ENCODE results near the gene TRAK1.
A peak's percentile ranks its signal among the peaks of the same experiment; 100 is the strongest.

The TRAK1 gene

GRCh38 chr3:42068303-42069088, 22.7 kb upstream of the TRAK1 start:
- Histone ChIP-seq H3K27me3 (ENCODE audit: insufficient read depth, low read length) (no peaks in the 10 kb centered on the region), H3K4me1 (ENCODE audit: insufficient read depth, low read length) (peaks cover 45% of the 10 kb centered on the region), H3K36me3 (ENCODE audit: insufficient read depth, low read length) (no peaks in the 10 kb centered on the region), H3K27ac (ENCODE audit: low read depth, low read length) (no peak overlapping the region), H3K4me3 (ENCODE audit: low read length) (no peak overlapping the region), H3K9ac (ENCODE audit: low read depth, low read length) (no peak overlapping the region), H3K9me3 (ENCODE audit: insufficient read depth, low read depth, low read length) (no peaks in the 10 kb centered on the region)
- WGBS = 97% methylated on average over 7 of the region's 7 CpGs

DNA sequence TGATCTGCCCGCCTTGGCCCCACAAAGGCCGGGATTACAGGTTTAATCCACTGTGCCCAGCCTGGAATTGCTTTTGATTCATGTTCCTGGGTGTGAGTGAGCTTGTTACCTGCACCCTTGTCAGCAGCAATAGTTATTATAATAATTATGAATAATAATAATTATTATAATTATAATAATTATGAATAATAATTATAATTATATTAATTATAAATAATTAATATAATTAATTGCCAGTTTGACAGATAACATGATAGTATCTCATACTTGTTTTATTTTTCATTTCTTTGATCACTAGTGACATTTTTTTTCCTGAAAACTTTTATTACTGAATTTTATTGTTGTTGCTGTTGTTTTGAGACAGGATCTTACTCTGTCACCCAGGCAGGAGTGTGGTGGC, 21.1 kb upstream of the TRAK1 start:
- 94% methylated on average over 2 of the region's 2 CpGs for WGBS

DNA sequence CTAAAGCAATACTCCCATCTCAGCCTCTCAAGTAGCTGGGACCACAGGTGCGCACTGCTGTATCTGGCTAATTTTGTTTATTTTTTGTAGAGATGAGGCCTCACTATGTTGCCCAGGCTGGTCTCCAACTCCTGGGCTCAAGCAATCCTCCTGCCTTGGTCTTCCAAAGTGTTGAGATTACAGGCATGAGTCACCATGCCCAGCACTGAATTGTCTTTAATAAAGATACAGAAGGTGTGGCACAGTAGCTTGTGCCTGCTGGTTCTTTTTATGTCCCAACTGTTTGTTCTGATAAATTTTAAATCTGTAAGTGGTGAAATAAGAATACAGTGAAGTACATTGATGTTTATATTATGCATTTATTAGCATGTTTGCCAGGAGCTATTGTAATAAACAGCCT, 20.6 kb upstream of the TRAK1 start:
- peaks cover 41% of the 10 kb centered on the region for H3K4me1 ChIP-seq (ENCODE audit: insufficient read depth, low read length)
- H3K9ac ChIP-seq (ENCODE audit: low read depth, low read length) = no peak overlapping the region
- H3K36me3 ChIP-seq (ENCODE audit: insufficient read depth, low read length) = no peaks in the 10 kb centered on the region
- WGBS = 100% methylated on average over 1 of the region's 1 CpG
- H3K9me3 ChIP-seq (ENCODE audit: insufficient read depth, low read depth, low read length) = no peaks in the 10 kb centered on the region
- peak overlapping the region; percentile 53; the same call in 1 of the 2 replicates for H3K27ac ChIP-seq (ENCODE audit: low read depth, low read length)
- no peaks in the 10 kb centered on the region for H3K27me3 ChIP-seq (ENCODE audit: insufficient read depth, low read length)
- H3K4me3 ChIP-seq (ENCODE audit: low read length) = no peak overlapping the region

More for the DNA sequence above, 21.1 kb upstream of the TRAK1 start:
- peaks cover 41% of the 10 kb centered on the region for H3K4me1 ChIP-seq (ENCODE audit: insufficient read depth, low read length)
- no peak overlapping the region for H3K27ac ChIP-seq (ENCODE audit: low read depth, low read length)
- no peak overlapping the region for H3K9ac ChIP-seq (ENCODE audit: low read depth, low read length)
- H3K9me3 ChIP-seq (ENCODE audit: insufficient read depth, low read depth, low read length) = no peaks in the 10 kb centered on the region
- H3K4me3 ChIP-seq (ENCODE audit: low read length) = no peak overlapping the region
- no peaks in the 10 kb centered on the region for H3K27me3 ChIP-seq (ENCODE audit: insufficient read depth, low read length)
- H3K36me3 ChIP-seq (ENCODE audit: insufficient read depth, low read length) = no peaks in the 10 kb centered on the region

DNA sequence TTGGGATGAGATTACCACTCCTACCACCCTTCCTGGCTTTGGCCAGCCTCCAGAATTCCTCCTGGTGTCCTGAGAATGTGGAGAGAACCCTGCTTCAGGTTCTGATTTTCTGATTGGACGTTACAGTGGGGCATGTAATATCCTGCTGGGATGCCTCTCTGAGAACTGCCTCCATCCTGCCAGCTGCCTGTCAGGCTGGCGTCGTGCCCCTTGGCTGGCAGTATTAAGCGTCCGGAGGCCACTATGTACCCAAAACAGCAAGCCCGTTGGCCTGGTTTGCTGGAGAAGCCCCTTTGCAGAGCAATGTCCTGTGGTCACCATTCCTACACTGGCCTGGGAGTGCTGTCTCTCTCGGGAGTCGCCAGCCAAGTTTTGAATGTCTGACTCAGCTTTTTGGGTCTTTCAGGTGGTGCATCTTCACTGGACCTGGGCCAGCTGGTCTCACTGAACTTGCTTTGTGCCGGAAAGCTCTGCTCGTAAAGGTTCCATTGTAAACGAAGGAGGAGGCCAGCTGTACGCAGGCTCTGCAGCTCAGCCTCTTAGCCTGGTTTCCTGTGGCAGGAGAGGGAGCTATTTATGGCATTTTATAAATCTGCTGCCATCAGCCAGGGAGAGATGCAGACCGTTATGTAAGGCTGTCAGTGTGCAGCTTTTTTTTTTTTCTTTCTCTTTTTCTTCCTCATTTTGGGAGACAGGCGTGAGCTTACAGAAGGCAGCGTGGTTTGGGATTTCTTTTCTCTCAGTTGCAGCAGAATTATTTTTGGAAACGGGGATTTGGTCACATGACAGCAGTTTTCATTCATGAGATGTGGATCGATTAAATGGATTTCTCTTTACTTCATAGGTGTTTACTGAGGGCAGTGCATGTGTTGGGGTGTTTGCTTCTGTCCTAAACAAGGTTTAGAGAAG, 19.0 kb upstream of the TRAK1 start:
- Histone ChIP-seq H3K27me3 (ENCODE audit: insufficient read depth, low read length) (no peaks in the 10 kb centered on the region), H3K27ac (ENCODE audit: low read depth, low read length) (peak overlapping the region; percentile 47; the same call in 1 of the 2 replicates), H3K4me3 (ENCODE audit: low read length) (no peak overlapping the region), H3K9ac (ENCODE audit: low read depth, low read length) (no peak overlapping the region; the same call in 1 of the 2 replicates), H3K4me1 (ENCODE audit: insufficient read depth, low read length) (peaks cover 31% of the 10 kb centered on the region), H3K36me3 (ENCODE audit: insufficient read depth, low read length) (no peaks in the 10 kb centered on the region), H3K9me3 (ENCODE audit: insufficient read depth, low read depth, low read length) (no peaks in the 10 kb centered on the region)
- WGBS = 65% methylated on average over 17 of the region's 17 CpGs

DNA sequence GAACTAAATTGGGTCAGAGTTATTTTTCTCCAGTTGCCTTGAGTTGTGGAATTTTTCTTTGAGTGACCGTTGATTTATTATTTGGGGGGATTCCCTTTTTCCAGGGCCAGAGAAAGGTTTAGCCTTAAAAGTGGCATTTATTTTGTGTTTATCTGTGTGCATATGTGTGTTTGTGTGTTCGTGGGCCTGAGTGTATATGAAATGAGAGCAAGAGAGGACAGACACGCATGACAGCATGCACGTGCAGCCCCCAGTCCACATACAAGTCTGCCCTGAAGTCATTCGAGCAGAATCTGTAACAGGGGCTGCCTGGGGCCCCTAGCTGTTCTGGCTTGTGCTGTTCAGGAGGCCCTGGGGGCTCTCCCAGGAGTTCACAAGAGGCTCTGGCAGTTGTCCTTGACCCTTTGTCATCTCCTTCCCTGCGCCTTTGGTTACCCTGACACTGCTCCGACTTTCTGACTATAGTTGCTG, 18.3 kb upstream of the TRAK1 start:
- H3K9ac ChIP-seq (ENCODE audit: low read depth, low read length) = peak overlapping the region; percentile 24; the same call in 1 of the 2 replicates
- no peaks in the 10 kb centered on the region for H3K27me3 ChIP-seq (ENCODE audit: insufficient read depth, low read length)
- 83% methylated on average over 7 of the region's 7 CpGs for WGBS
- H3K27ac ChIP-seq (ENCODE audit: low read depth, low read length) = no peak overlapping the region
- peaks cover 27% of the 10 kb centered on the region for H3K4me1 ChIP-seq (ENCODE audit: insufficient read depth, low read length)
- no peaks in the 10 kb centered on the region for H3K9me3 ChIP-seq (ENCODE audit: insufficient read depth, low read depth, low read length)
- no peak overlapping the region for H3K4me3 ChIP-seq (ENCODE audit: low read length)
- no peaks in the 10 kb centered on the region for H3K36me3 ChIP-seq (ENCODE audit: insufficient read depth, low read length)

- Histone ChIP-seq H3K9ac (ENCODE audit: low read depth, low read length) (no peak overlapping the region), H3K36me3 (ENCODE audit: insufficient read depth, low read length) (no peaks in the 10 kb centered on the region), H3K4me3 (ENCODE audit: low read length) (no peak overlapping the region), H3K4me1 (ENCODE audit: insufficient read depth, low read length) (peaks cover 18% of the 10 kb centered on the region), H3K27ac (ENCODE audit: low read depth, low read length) (no peak overlapping the region), H3K9me3 (ENCODE audit: insufficient read depth, low read depth, low read length) (peaks cover 5% of the 10 kb centered on the region; the same call in 1 of the 2 replicates), H3K27me3 (ENCODE audit: insufficient read depth, low read length) (no peaks in the 10 kb centered on the region)
- 92% methylated on average over 5 of the region's 5 CpGs for WGBS
Observed at GRCh38 chr3:42077785-42078184, 13.4 kb upstream of the TRAK1 start.

DNA sequence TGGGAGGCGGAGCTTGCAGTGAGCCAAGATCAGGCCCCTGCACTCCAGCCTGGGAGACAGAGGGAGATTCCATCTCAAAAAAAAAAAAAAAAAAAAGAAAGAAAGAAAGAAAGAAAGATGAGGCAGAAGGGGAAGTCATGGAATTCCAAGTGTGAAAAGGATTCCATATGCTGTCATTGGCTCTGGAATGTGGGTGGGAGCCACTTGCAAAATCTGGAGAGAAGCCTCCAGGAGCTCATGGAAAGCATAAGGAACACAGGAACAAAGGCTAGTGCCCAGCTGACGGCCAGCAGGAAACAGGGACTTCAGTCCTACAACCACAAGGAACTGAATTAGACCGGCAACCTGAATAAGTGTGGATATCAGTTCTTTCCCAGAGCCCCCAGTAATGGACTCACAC, 12.5 kb upstream of the TRAK1 start:
- 91% methylated on average over 3 of the region's 3 CpGs for WGBS
- H3K9ac ChIP-seq (ENCODE audit: low read depth, low read length) = no peak overlapping the region
- H3K27me3 ChIP-seq (ENCODE audit: insufficient read depth, low read length) = no peaks in the 10 kb centered on the region
- H3K36me3 ChIP-seq (ENCODE audit: insufficient read depth, low read length) = no peaks in the 10 kb centered on the region
- H3K9me3 ChIP-seq (ENCODE audit: insufficient read depth, low read depth, low read length) = peaks cover 5% of the 10 kb centered on the region; the same call in 1 of the 2 replicates
- H3K4me3 ChIP-seq (ENCODE audit: low read length) = no peak overlapping the region
- H3K27ac ChIP-seq (ENCODE audit: low read depth, low read length) = 0 out of 2 replicates have a peak overlapping the region, but pooled peaks have one; percentile 36
- H3K4me1 ChIP-seq (ENCODE audit: insufficient read depth, low read length) = peaks cover 14% of the 10 kb centered on the region

DNA sequence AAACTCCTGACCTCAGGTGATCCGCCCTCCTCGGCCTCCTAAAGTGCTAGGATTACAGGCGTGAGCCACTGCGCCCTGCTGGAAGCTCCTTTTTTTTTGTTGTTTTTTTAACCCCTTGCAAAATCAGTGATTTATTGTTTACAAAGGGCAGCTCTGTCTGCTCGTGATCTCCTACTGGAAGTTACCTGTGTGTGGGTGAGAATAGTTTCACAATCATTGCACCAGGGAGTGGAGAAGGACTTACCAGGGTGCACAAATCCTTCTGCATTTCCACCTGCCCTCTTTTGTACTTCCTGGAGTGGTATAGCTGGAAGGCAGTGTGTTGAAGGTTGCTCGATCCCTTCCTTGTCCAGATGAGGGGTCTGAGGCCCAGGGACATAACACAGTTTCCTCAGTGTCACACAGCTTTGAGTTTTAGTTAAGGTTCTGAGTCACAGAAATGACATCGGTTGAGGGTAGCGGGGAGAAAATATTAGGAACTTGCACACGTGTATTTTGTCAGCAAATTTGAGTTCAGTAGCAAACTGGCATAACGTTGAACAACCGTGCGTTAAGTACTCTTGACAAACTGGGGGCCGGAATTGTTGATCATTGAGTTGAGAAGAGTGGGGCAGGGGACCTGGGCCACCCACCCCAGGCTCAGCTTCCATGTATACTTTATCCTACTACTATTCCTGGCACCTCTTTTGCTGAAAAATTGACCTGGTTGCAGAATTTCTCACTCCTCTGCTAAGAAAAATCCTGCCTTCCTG, 11.3 kb upstream of the TRAK1 start:
- Histone ChIP-seq H3K27me3 (ENCODE audit: insufficient read depth, low read length) (no peaks in the 10 kb centered on the region), H3K4me3 (ENCODE audit: low read length) (no peak overlapping the region), H3K36me3 (ENCODE audit: insufficient read depth, low read length) (no peaks in the 10 kb centered on the region), H3K9ac (ENCODE audit: low read depth, low read length) (no peak overlapping the region), H3K9me3 (ENCODE audit: insufficient read depth, low read depth, low read length) (peaks cover 5% of the 10 kb centered on the region; the same call in 1 of the 2 replicates), H3K27ac (ENCODE audit: low read depth, low read length) (peak overlapping the region; percentile 11), H3K4me1 (ENCODE audit: insufficient read depth, low read length) (peaks cover 14% of the 10 kb centered on the region)
- 87% methylated on average over 13 of the region's 13 CpGs for WGBS

DNA sequence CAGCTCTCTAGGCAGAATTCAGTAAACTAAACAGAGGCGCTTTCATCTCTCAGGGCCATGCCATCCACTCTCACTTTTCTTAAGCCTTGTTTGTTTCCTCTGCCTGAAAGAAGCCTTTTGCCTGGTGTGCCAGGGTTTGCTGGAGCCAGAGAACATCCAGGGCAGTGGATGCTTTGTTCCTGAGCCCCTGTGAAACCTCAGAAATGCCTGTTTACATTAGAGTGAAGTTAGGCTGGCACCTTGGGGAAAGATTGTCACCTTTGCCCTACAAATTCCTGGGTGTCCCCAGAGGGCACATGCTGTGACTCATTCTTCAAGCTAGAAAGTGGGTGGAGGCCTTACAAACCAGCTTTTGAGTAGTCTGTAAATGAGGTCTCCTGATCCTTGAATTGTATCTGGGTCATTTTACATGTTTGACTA, 10.7 kb upstream of the TRAK1 start:
- no peaks in the 10 kb centered on the region for H3K27me3 ChIP-seq (ENCODE audit: insufficient read depth, low read length)
- no peak overlapping the region for H3K9ac ChIP-seq (ENCODE audit: low read depth, low read length)
- no peak overlapping the region for H3K4me3 ChIP-seq (ENCODE audit: low read length)
- H3K4me1 ChIP-seq (ENCODE audit: insufficient read depth, low read length) = peaks cover 14% of the 10 kb centered on the region
- peaks cover 5% of the 10 kb centered on the region; the same call in 1 of the 2 replicates for H3K9me3 ChIP-seq (ENCODE audit: insufficient read depth, low read depth, low read length)
- no peaks in the 10 kb centered on the region for H3K36me3 ChIP-seq (ENCODE audit: insufficient read depth, low read length)
- 70% methylated on average over 1 of the region's 1 CpG for WGBS
- H3K27ac ChIP-seq (ENCODE audit: low read depth, low read length) = peak overlapping the region; percentile 11; the same call in 1 of the 2 replicates

- WGBS = 95% methylated on average over 6 of the region's 7 CpGs
- Histone ChIP-seq H3K27ac (ENCODE audit: low read depth, low read length) (no peak overlapping the region), H3K9me3 (ENCODE audit: insufficient read depth, low read depth, low read length) (peaks cover 5% of the 10 kb centered on the region; the same call in 1 of the 2 replicates), H3K4me1 (ENCODE audit: insufficient read depth, low read length) (peaks cover 14% of the 10 kb centered on the region), H3K27me3 (ENCODE audit: insufficient read depth, low read length) (no peaks in the 10 kb centered on the region), H3K9ac (ENCODE audit: low read depth, low read length) (no peak overlapping the region), H3K36me3 (ENCODE audit: insufficient read depth, low read length) (no peaks in the 10 kb centered on the region), H3K4me3 (ENCODE audit: low read length) (no peak overlapping the region)
Observed at GRCh38 chr3:42081838-42082473, 9.2 kb upstream of the TRAK1 start.
